Prostate gland (tissue), 2 donors: ENCODE measurements around the gene FZD10. TPM values are rescaled to one million over a fixed set of nuclear protein-coding genes. Genes with fewer than 3 reads are reported as not detected.
A peak's percentile ranks its signal among the peaks of the same experiment; 100 is the strongest.

Experiments
- DNase-seq: peaks from one replicate; pipeline ENCODE4 v3.0.0-alpha.2; 2019; ENCODE audit warnings: low spot score
- H3K27ac ChIP-seq, 2 donors: fragments of 200-600 bp; sonication (generic); 2 replicates each; pipeline ENCODE4 v1.5.1; 2017 to 2019
- H3K27me3 ChIP-seq: fragments of 200-600 bp; sonication (generic); replicated peaks from 2 replicates; pipeline ENCODE4 v1.5.1; 2019; ENCODE audit not compliant: insufficient read depth
- H3K36me3 ChIP-seq, 2 donors: fragments of 200-600 bp; sonication (generic); 1 replicate in 1 of 2; 2 replicates in 1 of 2; pipeline versions ENCODE4 v1.5.1 to v1.8.1; 2017 to 2019
- H3K4me1 ChIP-seq: fragments of 200-600 bp; sonication (generic); replicated peaks from 2 replicates; pipeline ENCODE4 v1.5.1; 2019
- H3K4me3 ChIP-seq, 2 donors: fragments of 200-600 bp; sonication (generic); 2 replicates each; pipeline ENCODE4 v1.5.1; 2017 to 2019
- H3K9me3 ChIP-seq: fragments of 200-600 bp; sonication (generic); 2 replicates; pipeline ENCODE4 v1.5.1; 2017
- CTCF ChIP-seq, 4 experiments: fragments of 200-600 bp in 2 of 4; fragments of 450-650 bp in 2 of 4; sonication (generic) in 2 of 4; IDR thresholded peaks; 1 replicate in 3 of 4; 2 replicates in 1 of 4; pipeline ENCODE4 v1.5.1; 2016 to 2019; ENCODE audit warnings: antibody characterized with exemption in 4 of 4, mild to moderate bottlenecking in 2 of 4, moderate library complexity in 2 of 4
- POLR2A ChIP-seq: fragments of 450-650 bp; IDR thresholded peaks from one replicate; pipeline ENCODE4 v1.6.1; 2016; ENCODE audit warnings: antibody characterized with exemption, mild to moderate bottlenecking
- POLR2AphosphoS5 ChIP-seq: sonication (generic); formaldehyde crosslinking; IDR thresholded peaks from one replicate; pipeline ENCODE4 v1.6.1; 2017; ENCODE audit warnings: antibody characterized with exemption
- WGBS: methylation state at CpG from one replicate; pipeline ENCODE4 v1.1.5; 2018; 5-methylcytosine and 5-hydroxymethylcytosine counted together
- intact Hi-C: fragments of 100-400 bp; cut with DNase I; formaldehyde crosslinking; loops from one replicate; pipeline ENCODE4 v1.14.2; 2022
- total RNA-seq, 2 donors: library from RNA; depleted of rRNA; stranded (reverse); fragments of >200 nt; gene quantifications; one replicate each; pipeline ENCODE4 v1.1.0, GENCODE V29; 2016

The FZD10 gene
- total RNA-seq, 2 donors from 2014 or later: 1.5 to 11.8 TPM

- Histone ChIP-seq H3K4me1 (no peaks in the 10 kb centered on the region), H3K36me3 (no peaks in the 10 kb centered on the region), H3K27ac (peak overlapping the region; percentile 43 to 51), H3K27me3 (peaks cover 1% of the 10 kb centered on the region), H3K9me3 (no peaks in the 10 kb centered on the region), H3K4me3 (no peak overlapping the region)
- intact Hi-C loops: no loop called here
- TF ChIP-seq POLR2A (no peak), POLR2AphosphoS5 (peak; percentile 14), CTCF (IDR thresholded peaks at IDR 0.05) (no peak)
- DNase-seq: no peak
- 60% methylated on average over 25 of the region's 25 CpGs for WGBS
Observed at GRCh38 chr12:130139567-130140421, 22.5 kb upstream of the FZD10 start.

- Histone ChIP-seq H3K27me3 (peaks cover under 1% of the 10 kb centered on the region), H3K36me3 (no peaks in the 10 kb centered on the region), H3K9me3 (no peaks in the 10 kb centered on the region), H3K4me1 (no peaks in the 10 kb centered on the region), H3K4me3 (no peak overlapping the region), H3K27ac (no peak overlapping the region)
- WGBS: 85% methylated on average over 11 of the region's 11 CpGs
- TF ChIP-seq CTCF (IDR thresholded peaks at IDR 0.05): no peak
- TF ChIP-seq POLR2A: no peak
- no peak for TF ChIP-seq POLR2AphosphoS5
- intact Hi-C loops: no loop called here
- DNase-seq: no peak
Observed at GRCh38 chr12:130141105-130141504, 21.2 kb upstream of the FZD10 start.

- no peak for DNase-seq
- Histone ChIP-seq H3K27me3 (no peaks in the 10 kb centered on the region), H3K4me1 (no peaks in the 10 kb centered on the region), H3K9me3 (no peaks in the 10 kb centered on the region), H3K27ac (no peak overlapping the region), H3K36me3 (no peaks in the 10 kb centered on the region), H3K4me3 (no peak overlapping the region)
- intact Hi-C loops: no loop called here
- 64% methylated on average over 18 of the region's 18 CpGs for WGBS
- no peak for TF ChIP-seq POLR2AphosphoS5
- no peak for TF ChIP-seq POLR2A
- TF ChIP-seq CTCF (IDR thresholded peaks at IDR 0.05): no peak
Observed at GRCh38 chr12:130141901-130142683, 20.2 kb upstream of the FZD10 start.

GRCh38 chr12:130142736-130143135 lies 19.5 kb upstream of the FZD10 start:
- Histone ChIP-seq H3K27ac (no peak overlapping the region), H3K9me3 (no peaks in the 10 kb centered on the region), H3K4me3 (no peak overlapping the region), H3K27me3 (no peaks in the 10 kb centered on the region), H3K4me1 (no peaks in the 10 kb centered on the region), H3K36me3 (no peaks in the 10 kb centered on the region)
- WGBS: 75% methylated on average over 14 of the region's 14 CpGs
- intact Hi-C loops: no loop called here
- no peak for DNase-seq
- TF ChIP-seq CTCF (IDR thresholded peaks at IDR 0.05): no peak
- no peak for TF ChIP-seq POLR2A
- TF ChIP-seq POLR2AphosphoS5: no peak
